GM12801 (cell line): ENCODE data around the gene PAPSS2.

ENCODE experiments used
- CTCF ChIP-seq: IDR thresholded peaks from one replicate; pipeline ENCODE4 v1.5.1; 2011; ENCODE audit warnings: control low read depth; ENCODE audit not compliant: insufficient read length; ENCODE audit errors: extremely low read depth

The PAPSS2 gene

GRCh38 chr10:87657371-87657770, 2.3 kb upstream of the PAPSS2 start:
- no peak for TF ChIP-seq CTCF

GRCh38 chr10:87658321-87658795, 1.3 kb upstream of the PAPSS2 start:
- no peak for TF ChIP-seq CTCF

DNA sequence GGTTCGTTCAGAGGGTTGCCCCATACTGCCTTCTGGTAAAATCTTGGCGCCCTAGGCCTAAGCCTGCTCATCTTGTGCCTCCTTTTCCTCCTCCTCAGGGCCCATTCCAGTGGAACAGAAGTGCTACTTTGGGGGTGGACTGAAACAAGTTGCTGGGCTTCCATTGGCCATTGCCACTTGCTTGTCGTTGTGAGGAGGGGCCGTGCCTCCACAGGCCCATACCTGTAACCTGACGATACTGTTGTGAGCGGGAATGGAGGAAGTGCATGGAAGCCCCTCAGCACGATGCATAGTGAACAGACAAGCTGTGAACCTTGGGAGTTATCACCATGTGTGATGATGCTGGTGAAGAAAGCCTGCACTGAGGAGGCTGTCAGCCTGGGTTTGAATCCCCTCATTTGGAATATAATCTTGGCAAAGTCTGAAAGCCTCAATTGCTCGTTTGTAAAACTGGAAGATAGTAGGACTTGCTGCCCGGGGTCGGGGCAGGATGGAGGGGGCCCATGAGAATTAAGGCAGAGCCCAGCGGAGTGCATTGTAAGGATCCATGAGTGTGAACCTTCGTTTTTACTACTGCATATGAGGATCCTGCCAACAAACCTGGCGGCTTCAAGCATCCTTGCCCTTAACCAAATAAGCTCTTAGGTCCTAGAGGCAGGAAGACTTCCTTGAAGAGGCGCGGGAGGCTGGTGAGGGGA, 671 bp upstream of the PAPSS2 start:
- TF ChIP-seq CTCF: no peak

DNA sequence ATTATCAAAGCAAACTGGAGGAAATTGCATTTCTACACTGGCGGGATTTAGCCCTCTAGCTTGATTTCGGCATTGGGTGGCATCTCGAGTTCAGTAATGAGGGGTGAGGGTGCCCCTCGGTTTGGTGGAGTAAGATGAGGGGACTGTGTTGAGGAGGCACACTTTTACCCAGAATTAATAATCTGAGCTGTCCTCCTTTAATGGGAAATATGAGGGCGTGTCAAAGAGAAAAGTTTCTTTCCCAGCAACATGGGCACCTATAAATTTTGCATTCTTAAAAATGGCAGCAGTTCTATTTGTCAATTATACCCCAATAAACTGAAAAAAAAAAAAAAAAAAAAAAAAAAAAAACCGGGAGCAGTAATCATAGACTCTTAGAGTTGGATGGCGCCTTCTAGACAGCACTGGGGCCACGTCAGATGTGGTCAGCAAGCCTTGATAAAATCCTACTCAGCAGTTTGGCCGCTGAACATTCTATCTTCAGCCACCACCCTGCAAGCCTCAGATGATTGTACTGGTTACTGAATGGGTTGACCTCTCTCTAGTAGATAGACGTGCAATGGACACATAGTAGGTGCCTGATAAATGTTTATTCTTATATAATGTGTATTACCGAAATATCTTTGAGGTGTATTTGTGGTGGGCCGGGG, 931 bp downstream of the PAPSS2 start:
- no peak for TF ChIP-seq CTCF

DNA sequence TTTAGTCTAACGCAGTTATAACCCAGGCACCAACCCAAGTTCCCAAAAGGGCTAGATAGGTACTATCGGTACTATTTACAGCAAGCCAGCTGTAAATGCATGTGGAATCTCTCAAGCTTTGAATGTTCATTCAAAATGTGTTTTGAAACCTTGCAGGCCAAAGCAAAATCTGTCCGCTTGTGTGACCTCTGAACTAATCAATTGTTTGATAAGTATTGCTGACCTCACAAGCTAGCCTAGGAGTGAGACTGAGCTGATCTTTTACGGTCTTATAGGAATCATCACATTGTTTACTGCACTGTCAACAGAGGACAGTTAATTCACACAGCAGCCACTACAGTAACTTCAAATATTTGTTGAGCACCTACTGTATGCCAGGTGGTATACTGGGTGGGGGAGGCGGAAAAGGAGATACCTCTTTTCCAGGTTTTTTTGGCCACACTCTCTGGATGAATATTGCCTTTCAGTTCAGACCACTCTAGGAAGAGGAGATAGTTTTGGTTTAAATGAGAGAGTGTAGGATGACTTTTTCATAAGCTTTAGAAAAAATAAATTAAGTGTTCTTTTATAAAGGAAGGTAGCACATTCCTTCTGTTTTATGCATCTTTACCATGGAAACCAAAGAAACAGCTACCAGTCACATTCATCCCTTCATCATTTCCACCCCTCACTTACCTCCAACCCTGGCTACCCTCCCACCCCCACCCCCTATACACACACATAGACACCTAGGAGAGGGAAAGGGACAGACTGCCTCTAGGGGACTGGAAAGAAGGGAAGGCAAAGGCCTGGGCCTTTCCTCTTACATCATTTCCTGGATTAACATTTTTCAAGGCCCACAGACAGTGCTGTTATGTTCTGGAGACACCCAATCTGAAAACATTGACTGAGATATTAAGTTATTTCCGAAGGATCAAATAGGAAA, 2.4 kb downstream of the PAPSS2 start:
- no peak for TF ChIP-seq CTCF

- no peak for TF ChIP-seq CTCF
Observed at GRCh38 chr10:87664276-87664701, 4.6 kb downstream of the PAPSS2 start.

DNA sequence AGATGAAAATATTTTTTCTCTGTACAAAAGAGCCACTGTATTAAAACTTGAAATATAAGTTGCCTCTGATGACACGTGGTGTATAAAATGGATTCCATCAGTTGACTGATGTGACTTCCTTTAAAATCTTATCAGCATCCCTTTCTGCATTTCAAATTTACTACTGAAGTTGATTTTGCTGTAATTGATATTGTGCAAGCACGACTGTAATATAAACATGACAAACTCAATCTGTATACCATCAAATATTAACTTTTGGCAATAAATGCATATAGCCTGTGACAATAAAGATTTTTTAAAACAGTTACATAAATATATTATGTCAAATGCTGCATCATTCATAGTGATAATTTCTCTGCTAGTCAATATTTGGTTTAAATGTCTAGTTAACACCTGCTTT, 7.8 kb downstream of the PAPSS2 start:
- TF ChIP-seq CTCF: no peak
